Muscle layer of duodenum (tissue), 2 donors: ENCODE measurements around the gene CFL1.

Source experiments
- H3K27ac ChIP-seq: one replicate; pipeline ENCODE4 v1.7.0; 2013; ENCODE audit warnings: mild to moderate bottlenecking, low read length
- H3K27me3 ChIP-seq: one replicate; pipeline ENCODE4 v1.7.0; 2013; ENCODE audit warnings: low read depth, mild to moderate bottlenecking, control low read depth, low read length
- H3K36me3 ChIP-seq, 2 donors: one replicate each; pipeline ENCODE4 v1.7.0; 2013; ENCODE audit warnings: low read length in 2 of 2, control low read depth in 1 of 2, mild to moderate bottlenecking in 1 of 2; ENCODE audit not compliant: insufficient read depth in 2 of 2, control insufficient read depth in 1 of 2
- H3K4me1 ChIP-seq, 2 donors: one replicate each; pipeline ENCODE4 v1.7.0; 2013; ENCODE audit warnings: low read length in 2 of 2, mild to moderate bottlenecking in 2 of 2, control low read depth in 1 of 2, moderate library complexity in 1 of 2; ENCODE audit not compliant: insufficient read depth in 2 of 2, control insufficient read depth in 1 of 2
- H3K4me3 ChIP-seq, 2 donors: one replicate each; pipeline ENCODE4 v1.7.0; 2013; ENCODE audit warnings: low read length in 2 of 2, low read depth in 1 of 2, mild to moderate bottlenecking in 1 of 2
- H3K9me3 ChIP-seq, 2 donors: one replicate each; pipeline ENCODE4 v1.7.0; 2013; ENCODE audit warnings: low read length in 2 of 2, control low read depth in 1 of 2, mild to moderate bottlenecking in 1 of 2; ENCODE audit not compliant: control insufficient read depth in 1 of 2
- donor health status: healthy.

CFL1 gene

DNA sequence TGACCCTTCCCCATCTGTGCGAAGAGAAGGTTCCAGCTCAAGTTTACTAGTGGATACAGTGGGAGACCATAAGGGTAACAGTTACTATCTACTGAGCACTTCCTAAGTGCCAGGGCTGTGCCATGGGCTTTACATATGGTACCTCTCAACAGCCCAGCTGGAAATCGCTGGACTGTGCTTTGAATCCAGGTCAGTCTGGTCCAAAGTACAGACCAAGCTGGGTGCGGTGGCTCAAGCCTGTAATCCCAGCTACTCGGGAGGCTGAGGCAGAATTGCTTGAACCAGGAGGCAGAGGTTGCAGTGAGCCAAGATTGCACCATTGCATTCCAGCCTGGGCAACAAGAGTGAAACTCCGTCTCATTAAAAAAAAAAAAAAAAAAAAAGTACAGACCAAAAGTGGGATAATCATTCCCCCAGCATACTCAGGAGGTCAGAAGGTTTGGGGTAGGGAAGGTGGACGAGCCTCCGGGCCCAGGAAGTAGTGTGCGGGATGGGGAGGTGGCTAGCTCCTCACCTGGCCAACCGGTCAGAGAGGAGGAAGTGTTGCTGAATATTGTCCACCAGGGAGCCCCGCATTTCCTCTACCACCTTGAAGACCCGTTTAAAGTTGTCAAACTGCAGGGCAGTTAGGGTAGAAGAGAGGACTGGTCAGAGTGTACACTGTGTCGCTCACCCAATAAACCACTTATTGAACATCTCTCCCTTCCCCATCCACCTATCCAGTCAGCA, 28.0 kb upstream of the CFL1 start:
- H3K27me3 ChIP-seq: no peaks in the 10 kb centered on the region
- no peaks in the 10 kb centered on the region for H3K9me3 ChIP-seq
- H3K4me1 ChIP-seq: peaks cover 13 to 29% of the 10 kb centered on the region in 2 donors
- H3K4me3 ChIP-seq: no peak overlapping the region
- H3K36me3 ChIP-seq: peaks cover 18 to 29% of the 10 kb centered on the region in 2 donors
- no peak overlapping the region for H3K27ac ChIP-seq

DNA sequence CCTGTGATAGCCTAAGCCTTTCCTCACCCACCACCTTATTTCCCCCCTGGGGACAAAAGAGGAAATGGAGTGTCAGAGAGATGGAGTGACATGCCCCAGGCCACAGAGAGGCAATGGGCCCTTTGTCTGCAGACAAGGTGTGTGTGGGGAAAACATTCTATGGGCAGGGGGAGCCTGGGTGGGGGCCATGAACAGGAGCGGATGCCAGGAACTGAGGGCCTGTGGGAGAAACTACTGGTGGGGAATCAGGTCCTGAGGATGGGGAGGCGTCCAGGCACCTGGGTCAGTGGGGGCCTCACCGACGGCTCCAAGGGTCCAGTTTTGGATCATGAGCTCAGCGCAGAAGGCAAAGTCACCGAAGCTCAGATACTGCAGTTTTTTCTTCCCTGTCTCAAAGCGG, 27.3 kb upstream of the CFL1 start:
- H3K9me3 ChIP-seq: no peaks in the 10 kb centered on the region
- H3K27me3 ChIP-seq: no peaks in the 10 kb centered on the region
- no peak overlapping the region for H3K27ac ChIP-seq
- peaks cover 13 to 28% of the 10 kb centered on the region in 2 donors for H3K4me1 ChIP-seq
- peaks cover 18 to 29% of the 10 kb centered on the region in 2 donors for H3K36me3 ChIP-seq
- H3K4me3 ChIP-seq: no peak overlapping the region

DNA sequence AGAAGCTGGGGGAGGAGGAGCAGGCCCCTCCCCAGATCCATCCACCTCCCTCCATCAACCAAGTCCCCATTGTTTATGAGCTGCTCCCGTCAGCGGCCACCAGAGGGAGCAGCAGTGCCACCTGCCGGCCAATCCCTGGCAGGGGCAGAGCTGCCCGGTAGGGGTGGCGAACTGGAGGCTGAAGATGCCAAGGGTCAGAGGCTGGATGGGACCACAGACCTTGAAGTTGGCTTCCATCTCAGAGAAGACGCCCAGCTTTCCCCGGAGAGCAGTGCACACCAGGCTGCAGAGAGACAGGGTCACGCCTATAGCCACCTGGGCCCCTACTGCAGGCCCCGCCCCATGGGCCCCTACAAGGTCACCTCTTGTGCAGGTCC, 26.7 kb upstream of the CFL1 start:
- H3K4me1 ChIP-seq: peaks cover 8 to 24% of the 10 kb centered on the region in 2 donors
- no peaks in the 10 kb centered on the region for H3K9me3 ChIP-seq
- H3K4me3 ChIP-seq: no peak overlapping the region
- no peak overlapping the region for H3K27ac ChIP-seq
- no peaks in the 10 kb centered on the region for H3K27me3 ChIP-seq
- peaks cover 18 to 29% of the 10 kb centered on the region in 2 donors for H3K36me3 ChIP-seq

DNA sequence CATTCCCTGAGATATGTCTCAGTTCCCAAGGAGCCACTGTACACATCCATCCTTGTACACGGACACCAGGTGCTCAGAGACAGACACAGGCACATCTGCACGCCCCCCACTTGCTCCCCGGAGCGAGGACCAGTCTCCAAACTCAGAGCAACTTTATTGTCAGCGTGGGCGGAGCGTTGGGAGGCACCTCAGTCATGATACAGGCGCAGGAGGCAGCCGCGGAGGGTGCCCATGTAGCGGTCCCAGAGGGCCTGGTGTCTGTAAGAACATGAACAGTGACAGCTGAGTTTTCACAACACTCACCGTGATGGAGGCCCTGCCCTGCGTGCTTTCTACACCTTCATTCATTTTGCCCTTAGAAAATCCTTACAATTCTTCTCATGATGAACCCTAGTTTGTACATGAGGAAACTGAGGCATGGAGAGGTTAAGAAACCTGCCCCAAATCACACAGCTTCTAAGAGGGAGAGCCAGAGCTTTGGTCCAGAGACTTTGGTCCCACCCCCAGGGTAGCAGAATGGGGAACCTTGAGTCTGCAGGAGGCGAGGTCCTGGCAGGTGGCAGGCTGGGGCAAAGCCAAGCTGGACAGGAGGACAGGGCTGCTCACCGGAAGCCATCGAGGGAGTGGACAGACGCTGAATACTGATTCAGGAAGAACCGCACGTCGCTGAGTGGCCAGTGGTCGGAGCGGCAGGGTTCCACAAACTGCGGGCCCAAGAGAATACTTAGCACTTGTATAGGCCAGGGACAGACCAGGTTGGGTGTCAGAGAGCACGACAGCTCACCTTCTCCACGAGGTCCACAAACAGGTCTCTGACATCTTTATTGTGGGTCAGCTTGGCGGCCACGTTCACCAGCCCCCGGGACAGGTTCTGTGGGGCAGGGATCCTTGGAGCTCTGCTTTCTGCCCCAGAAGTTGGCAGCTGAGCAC, 26.1 kb upstream of the CFL1 start:
- Histone ChIP-seq H3K36me3 (peaks cover 18 to 29% of the 10 kb centered on the region in 2 donors), H3K27me3 (no peaks in the 10 kb centered on the region), H3K9me3 (no peaks in the 10 kb centered on the region), H3K27ac (no peak overlapping the region), H3K4me1 (peaks cover 6 to 21% of the 10 kb centered on the region in 2 donors), H3K4me3 (no peak overlapping the region)

DNA sequence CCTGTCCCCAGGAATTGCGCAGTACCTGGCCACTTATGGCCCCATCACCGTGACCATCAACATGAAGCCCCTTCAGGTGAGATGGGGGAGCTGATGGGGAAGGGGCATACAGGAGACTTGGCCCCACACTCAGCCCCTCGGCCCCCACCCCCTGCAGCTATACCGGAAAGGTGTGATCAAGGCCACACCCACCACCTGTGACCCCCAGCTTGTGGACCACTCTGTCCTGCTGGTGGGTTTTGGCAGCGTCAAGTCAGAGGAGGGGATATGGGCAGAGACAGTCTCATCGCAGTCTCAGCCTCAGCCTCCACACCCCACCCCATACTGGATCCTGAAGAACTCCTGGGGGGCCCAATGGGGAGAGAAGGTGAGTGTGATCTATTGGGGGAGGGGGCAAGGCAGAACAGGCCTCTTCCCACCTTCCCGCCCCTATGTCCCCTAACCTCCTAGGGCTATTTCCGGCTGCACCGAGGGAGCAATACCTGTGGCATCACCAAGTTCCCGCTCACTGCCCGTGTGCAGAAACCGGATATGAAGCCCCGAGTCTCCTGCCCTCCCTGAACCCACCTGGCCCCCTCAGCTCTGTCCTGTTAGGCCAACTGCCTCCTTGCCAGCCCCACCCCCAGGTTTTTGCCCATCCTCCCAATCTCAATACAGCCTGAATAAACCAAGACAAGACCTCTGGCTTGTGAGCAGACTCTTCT, 25.2 kb upstream of the CFL1 start:
- Histone ChIP-seq H3K4me3 (no peak overlapping the region), H3K27me3 (no peaks in the 10 kb centered on the region), H3K4me1 (peaks cover 6 to 21% of the 10 kb centered on the region in 2 donors), H3K27ac (no peak overlapping the region), H3K9me3 (no peaks in the 10 kb centered on the region), H3K36me3 (peaks cover 18 to 29% of the 10 kb centered on the region in 2 donors)

- Histone ChIP-seq H3K9me3 (no peaks in the 10 kb centered on the region), H3K27ac (no peak overlapping the region), H3K4me3 (no peak overlapping the region), H3K27me3 (no peaks in the 10 kb centered on the region), H3K36me3 (peaks cover 18 to 29% of the 10 kb centered on the region in 2 donors), H3K4me1 (peaks cover under 1 to 16% of the 10 kb centered on the region in 2 donors)
Observed at GRCh38 chr11:65882120-65883057, 24.4 kb upstream of the CFL1 start.

DNA sequence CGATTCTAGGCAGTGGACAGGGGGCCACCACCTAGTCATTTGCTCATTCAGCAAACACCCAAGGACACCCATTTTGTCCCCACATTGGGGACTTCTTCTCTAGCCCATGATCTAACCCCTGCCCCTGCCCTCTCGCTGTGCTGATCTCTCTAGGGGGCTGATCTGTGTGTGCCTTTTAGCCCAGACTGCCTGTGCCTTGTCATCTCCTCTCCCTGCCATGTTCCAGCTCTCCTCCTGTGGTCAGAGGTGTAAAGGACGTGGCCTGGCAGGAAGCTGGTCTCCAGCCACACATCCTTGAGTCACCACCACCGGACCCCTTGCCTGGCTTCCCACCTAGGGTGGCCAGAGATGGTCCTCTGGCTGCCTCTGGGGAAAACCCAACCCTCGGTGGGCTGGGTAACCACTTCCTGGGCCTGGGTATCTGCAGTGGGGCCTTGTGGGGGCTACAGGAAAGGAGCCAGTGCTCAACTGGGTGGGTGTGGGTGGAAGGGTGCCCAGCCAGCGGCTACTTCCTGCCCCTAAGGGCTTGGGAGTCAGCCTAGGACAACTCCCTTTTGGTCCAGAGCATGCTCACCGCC, 23.0 kb upstream of the CFL1 start:
- H3K27ac ChIP-seq: no peak overlapping the region
- peaks cover 18 to 29% of the 10 kb centered on the region in 2 donors for H3K36me3 ChIP-seq
- H3K4me1 ChIP-seq: peaks cover 0 to 6% of the 10 kb centered on the region in 2 donors

GRCh38 chr11:65880027-65880426, 22.0 kb upstream of the CFL1 start:
- H3K4me1 ChIP-seq: peaks cover 0 to 4% of the 10 kb centered on the region in 2 donors
- H3K9me3 ChIP-seq: no peaks in the 10 kb centered on the region
- H3K36me3 ChIP-seq: peaks cover 11 to 24% of the 10 kb centered on the region in 2 donors
- H3K27ac ChIP-seq: no peak overlapping the region
- H3K27me3 ChIP-seq: no peaks in the 10 kb centered on the region
- no peak overlapping the region for H3K4me3 ChIP-seq

More for the DNA sequence above, 23.0 kb upstream of the CFL1 start:
- Histone ChIP-seq H3K27me3 (no peaks in the 10 kb centered on the region), H3K4me3 (no peak overlapping the region), H3K9me3 (no peaks in the 10 kb centered on the region)

- no peaks in the 10 kb centered on the region for H3K9me3 ChIP-seq
- H3K4me1 ChIP-seq: no peaks in the 10 kb centered on the region
- peaks cover 9 to 23% of the 10 kb centered on the region in 2 donors for H3K36me3 ChIP-seq
- H3K27me3 ChIP-seq: no peaks in the 10 kb centered on the region
- H3K27ac ChIP-seq: no peak within 1 kb of the TSS
- H3K4me3 ChIP-seq: no peak within 1 kb of the TSS
Observed at GRCh38 chr11:65879617-65880016, 21.6 kb upstream of the CFL1 start, which contains the start of gene CTSW. Gene CTSW (plus strand): TSS chr11:65879837. CDS start chr11:65879855, 18 bp downstream.
